Neuronal stem cell (in vitro differentiated cells): ENCODE results near the gene TMEM231.
"Not testable (repeated sequence)": the region's sequence is repeated elsewhere in the genome, so short reads cannot be mapped to it uniquely, and the experiment has no call there.

Experiments used
- DNase-seq: peaks from one replicate; pipeline ENCODE4 v3.0.0-alpha.2; 2013; ENCODE audit warnings: low spot score
- H2AFZ ChIP-seq: one replicate; pipeline ENCODE4 v1.6.1; 2013; ENCODE audit warnings: mild to moderate bottlenecking, low read length, inconsistent platforms
- H2AK5ac ChIP-seq: 2 replicates; pipeline ENCODE4 v1.6.1; 2013; ENCODE audit warnings: low read depth, mild to moderate bottlenecking, inconsistent platforms, low read length, moderate library complexity, mixed read lengths
- H2BK120ac ChIP-seq: 2 replicates; pipeline ENCODE4 v1.6.1; 2013; ENCODE audit warnings: low read depth, mild to moderate bottlenecking, inconsistent platforms, low read length, moderate library complexity, mixed read lengths
- H2BK12ac ChIP-seq: one replicate; pipeline ENCODE4 v1.6.1; 2013; ENCODE audit warnings: low read length, inconsistent platforms
- H2BK15ac ChIP-seq: 2 replicates; pipeline ENCODE4 v1.6.1; 2013; ENCODE audit warnings: mild to moderate bottlenecking, low read length, inconsistent platforms, mixed read lengths
- H2BK5ac ChIP-seq: one replicate; pipeline ENCODE4 v1.6.1; 2013; ENCODE audit warnings: inconsistent platforms, mild to moderate bottlenecking, low read length, moderate library complexity
- H3K14ac ChIP-seq: one replicate; pipeline ENCODE4 v1.6.1; 2013; ENCODE audit warnings: low read length, inconsistent platforms
- H3K18ac ChIP-seq: 2 replicates; pipeline ENCODE4 v1.6.1; 2013; ENCODE audit warnings: low read length, inconsistent platforms
- H3K23ac ChIP-seq: 2 replicates; pipeline ENCODE4 v1.6.1; 2013; ENCODE audit warnings: low read depth, mild to moderate bottlenecking, mixed read lengths, low read length, inconsistent platforms; ENCODE audit not compliant: poor library complexity
- H3K27ac ChIP-seq: replicated peaks from 3 replicates; pipeline ENCODE4 v1.5.1; 2013; ENCODE audit warnings: low read length, inconsistent platforms
- H3K27me3 ChIP-seq, 3 experiments: 2 replicates each; pipeline ENCODE4 v1.6.1; 2013; ENCODE audit warnings: low read length in 3 of 3, mild to moderate bottlenecking in 2 of 3, inconsistent platforms in 1 of 3, low read depth in 1 of 3, mixed read lengths in 1 of 3, moderate library complexity in 1 of 3; ENCODE audit not compliant: control insufficient read depth in 3 of 3, insufficient read depth in 3 of 3
- H3K36me3 ChIP-seq, 2 donors: replicated peaks in 1 of 2; 2 replicates each; pipeline ENCODE4 v1.6.1; 2013; ENCODE audit warnings: low read length in 2 of 2; ENCODE audit not compliant: control insufficient read depth in 2 of 2, insufficient read depth in 2 of 2
- H3K4ac ChIP-seq: 2 replicates; pipeline ENCODE4 v1.6.1; 2013; ENCODE audit warnings: inconsistent platforms, mild to moderate bottlenecking, low read length, moderate library complexity
- H3K4me1 ChIP-seq, 2 donors: 1 replicate in 1 of 2; 2 replicates in 1 of 2; pipeline ENCODE4 v1.6.1; 2013; ENCODE audit warnings: low read length in 2 of 2, low read depth in 1 of 2; ENCODE audit not compliant: control insufficient read depth in 2 of 2, insufficient read depth in 1 of 2
- H3K4me2 ChIP-seq: one replicate; pipeline ENCODE4 v1.6.1; 2013; ENCODE audit warnings: mild to moderate bottlenecking, low read length, inconsistent platforms; ENCODE audit not compliant: insufficient read depth, poor library complexity, severe bottlenecking
- H3K4me3 ChIP-seq, 2 donors: 2 replicates each; pipeline ENCODE4 v1.5.1; 2013; ENCODE audit warnings: low read length in 2 of 2, mild to moderate bottlenecking in 2 of 2, inconsistent platforms in 1 of 2, moderate library complexity in 1 of 2
- H3K79me1 ChIP-seq: one replicate; pipeline ENCODE4 v1.6.1; 2013; ENCODE audit warnings: low read depth, mild to moderate bottlenecking, inconsistent platforms, low read length, moderate library complexity
- H3K9ac ChIP-seq: one replicate; pipeline ENCODE4 v1.6.1; 2013; ENCODE audit warnings: mild to moderate bottlenecking, low read depth, low read length, inconsistent platforms; ENCODE audit not compliant: poor library complexity
- H3K9me3 ChIP-seq, 2 donors: replicated peaks in 1 of 2; 2 replicates each; pipeline versions ENCODE3 to v1.6.1; 2013; ENCODE audit warnings: low read length in 2 of 2, mild to moderate bottlenecking in 2 of 2, inconsistent platforms in 1 of 2, low read depth in 1 of 2, mixed read lengths in 1 of 2, moderate library complexity in 1 of 2; ENCODE audit not compliant: control insufficient read depth in 2 of 2, insufficient read depth in 1 of 2
- H4K8ac ChIP-seq: one replicate; pipeline ENCODE4 v1.6.1; 2013; ENCODE audit warnings: low read depth, mild to moderate bottlenecking, inconsistent platforms, low read length, moderate library complexity
- H4K91ac ChIP-seq: one replicate; pipeline ENCODE4 v1.6.1; 2013; ENCODE audit warnings: low read length, low read depth, mild to moderate bottlenecking, inconsistent platforms; ENCODE audit not compliant: poor library complexity
- WGBS, 2 donors: extraction: QIAGEN DNeasy Blood & Tissue Kit; methylation state at CpG; one replicate each; pipeline ENCODE4 v1.1.7; 2013; ENCODE audit warnings: missing lambda C conversion rate in 2 of 2, mixed read lengths in 1 of 2; ENCODE audit not compliant: insufficient read length in 2 of 2, insufficient replicate concordance in 1 of 2; ENCODE audit errors: extremely low coverage in 2 of 2; 5-methylcytosine and 5-hydroxymethylcytosine counted together

TMEM231 gene

DNA sequence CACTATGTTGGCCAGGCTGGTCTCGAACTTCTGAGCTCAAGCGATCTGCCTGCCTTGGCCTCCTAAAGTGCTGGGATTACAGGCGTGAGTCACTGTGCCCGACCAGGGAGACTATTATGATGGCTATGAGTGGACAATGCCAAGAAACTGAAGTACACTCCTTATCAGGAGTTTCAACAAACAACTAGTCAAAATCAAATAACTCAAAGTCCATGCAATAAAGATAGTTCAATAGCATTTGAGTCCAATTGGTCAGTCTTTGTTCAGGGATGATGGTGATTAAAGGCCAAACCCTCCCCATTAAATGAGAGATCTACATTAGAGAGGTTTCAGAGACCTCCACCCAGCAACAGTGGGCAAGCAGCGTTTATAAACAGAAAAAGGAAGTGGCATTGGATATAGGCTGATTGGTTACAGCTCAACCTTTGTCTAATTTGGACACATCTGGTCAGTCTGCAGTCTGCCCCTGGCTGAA lies 28.2 kb downstream of the TMEM231 start:
- H3K4me3 ChIP-seq: no peak overlapping the region
- H3K18ac ChIP-seq: no peak overlapping the region
- no peak for DNase-seq
- no peaks in the 10 kb centered on the region for H3K4me1 ChIP-seq
- no peak overlapping the region for H2BK15ac ChIP-seq
- H3K23ac ChIP-seq: no peak overlapping the region
- no peak overlapping the region for H3K9ac ChIP-seq
- H2BK120ac ChIP-seq: no peak overlapping the region
- H3K4me2 ChIP-seq: no peak overlapping the region
- H4K91ac ChIP-seq: no peak overlapping the region
- H2BK12ac ChIP-seq: no peak overlapping the region
- no peak overlapping the region for H3K27ac ChIP-seq
- H4K8ac ChIP-seq: no peak overlapping the region
- no peaks in the 10 kb centered on the region for H3K27me3 ChIP-seq
- no peak overlapping the region for H2BK5ac ChIP-seq
- WGBS, 2 donors: no CpG with 5 or more reads among the region's 5 CpGs
- no peaks in the 10 kb centered on the region for H3K9me3 ChIP-seq
- H3K79me1 ChIP-seq: peaks cover 6% of the 10 kb centered on the region
- no peak overlapping the region for H2AFZ ChIP-seq
- H3K36me3 ChIP-seq: no peaks in the 10 kb centered on the region
- H2AK5ac ChIP-seq: no peak overlapping the region
- no peak overlapping the region for H3K14ac ChIP-seq
- H3K4ac ChIP-seq: no peak overlapping the region

DNA sequence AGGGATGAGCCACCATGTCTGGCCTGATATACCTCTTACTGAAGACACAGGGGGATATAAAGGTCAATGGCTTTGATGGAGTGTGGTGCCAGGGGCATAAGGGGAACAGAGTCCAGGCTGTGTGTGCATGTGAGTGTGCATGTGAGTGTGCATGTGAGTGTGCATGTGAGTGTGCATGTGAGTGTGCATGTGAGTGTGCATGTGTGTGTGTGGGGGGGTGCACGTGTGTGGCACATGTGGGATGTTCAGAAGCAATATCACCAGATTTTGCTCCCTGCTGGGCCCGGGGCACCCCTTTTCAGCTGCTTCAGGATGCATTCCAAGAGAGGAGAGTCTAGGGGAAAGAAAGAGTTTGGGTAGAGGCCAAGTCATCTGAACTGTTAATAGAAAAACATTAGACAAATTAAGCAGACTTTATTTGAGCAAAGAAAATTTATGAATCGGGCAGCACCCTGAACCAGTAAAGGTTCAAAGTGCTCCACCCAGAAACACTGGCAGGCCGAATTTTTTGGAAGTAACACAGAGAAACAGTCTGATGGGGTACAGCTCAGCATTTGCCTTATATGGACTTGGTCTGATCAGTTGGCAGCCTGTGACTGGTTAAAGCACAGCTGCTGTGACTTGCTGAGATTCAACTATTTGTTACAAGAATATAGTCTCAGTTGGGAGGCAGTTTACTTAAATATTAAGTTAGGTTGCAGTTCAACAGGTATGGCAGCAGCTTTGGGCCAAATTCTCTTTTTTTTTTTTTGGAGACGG lies 29.8 kb downstream of the TMEM231 start:
- Histone ChIP-seq H2AFZ (no peak overlapping the region), H4K91ac (no peak overlapping the region), H3K23ac (no peak overlapping the region), H3K14ac (no peak overlapping the region), H3K4me1 (no peaks in the 10 kb centered on the region), H2AK5ac (no peak overlapping the region), H3K18ac (no peak overlapping the region), H3K4me3 (peak overlapping the region in 1 of 2 donors; percentile 7), H3K79me1 (peaks cover 6% of the 10 kb centered on the region), H3K36me3 (no peaks in the 10 kb centered on the region), H3K27me3 (no peaks in the 10 kb centered on the region), H4K8ac (no peak overlapping the region), H3K9ac (no peak overlapping the region), H3K4ac (no peak overlapping the region), H3K4me2 (no peak overlapping the region), H3K27ac (no peak overlapping the region), H3K9me3 (no peaks in the 10 kb centered on the region), H2BK120ac (no peak overlapping the region), H2BK5ac (no peak overlapping the region), H2BK12ac (no peak overlapping the region), H2BK15ac (no peak overlapping the region)
- DNase-seq: no peak
- no CpG with 5 or more reads among the region's 5 CpGs for WGBS, 2 donors

- Histone ChIP-seq H3K4me2 (no peak overlapping the region), H3K4ac (no peak overlapping the region), H4K8ac (no peak overlapping the region), H4K91ac (no peak overlapping the region), H3K27ac (no peak overlapping the region), H2AFZ (no peak overlapping the region), H2BK12ac (no peak overlapping the region), H3K14ac (no peak overlapping the region), H3K27me3 (no peaks in the 10 kb centered on the region), H2BK5ac (no peak overlapping the region), H3K23ac (no peak overlapping the region), H3K9ac (no peak overlapping the region), H3K79me1 (no peaks in the 10 kb centered on the region), H3K4me3 (no peak overlapping the region), H3K36me3 (no peaks in the 10 kb centered on the region), H2BK120ac (no peak overlapping the region), H2AK5ac (no peak overlapping the region), H3K18ac (no peak overlapping the region), H3K4me1 (peaks cover 0 to 2% of the 10 kb centered on the region in 2 donors), H3K9me3 (no peaks in the 10 kb centered on the region), H2BK15ac (no peak overlapping the region)
- no peak for DNase-seq
- WGBS, 2 donors: no CpG with 5 or more reads among the region's 6 CpGs
These were observed 36.9 kb downstream of the TMEM231 start for GRCh38 chr16:75519175-75519574.

DNA sequence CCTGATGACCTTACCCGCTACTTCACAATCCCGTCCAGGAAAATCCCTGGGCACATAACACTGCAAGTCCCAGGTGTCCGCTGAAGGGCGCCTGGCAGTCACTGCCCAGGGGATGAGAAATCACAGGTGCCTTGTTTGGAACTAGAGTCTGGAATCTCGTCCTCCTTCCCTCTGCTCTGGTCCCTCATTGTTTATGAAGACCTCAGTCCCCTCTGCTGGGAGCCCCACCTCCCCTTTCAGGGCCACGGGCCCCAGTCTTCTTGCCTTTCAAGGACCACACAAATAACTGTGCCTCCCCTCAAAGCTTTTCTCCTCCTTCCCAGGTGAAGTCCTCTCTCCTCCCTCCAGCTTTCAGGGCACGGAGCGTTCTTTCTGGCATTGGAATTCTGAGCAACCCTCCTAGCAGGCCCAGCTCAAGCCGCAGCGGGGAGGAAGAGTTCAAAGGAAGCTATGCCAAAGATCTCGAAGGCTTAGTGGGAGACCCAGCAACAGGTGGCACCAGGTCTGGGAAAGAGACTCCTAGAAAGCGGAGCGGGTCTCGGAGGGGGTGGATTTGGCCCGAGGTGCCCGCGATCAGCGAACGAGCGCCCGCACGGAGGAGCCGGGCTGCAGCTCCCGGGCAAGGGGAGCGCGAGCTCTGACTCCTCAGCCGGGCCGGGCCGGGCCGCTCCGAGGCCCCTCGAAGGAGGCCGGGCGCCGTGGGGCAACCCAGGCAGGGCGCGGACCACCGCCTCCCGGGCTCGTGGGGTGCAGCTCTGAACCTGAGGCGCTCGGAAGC lies 39.7 kb downstream of the TMEM231 start:
- Histone ChIP-seq H2AK5ac (peak overlapping the region; percentile 74), H3K23ac (peak overlapping the region; percentile 89), H2BK15ac (peak overlapping the region; percentile 49), H3K4me3 (peak overlapping the region; percentile 87 to 92), H2BK5ac (peak overlapping the region; percentile 67), H3K18ac (peak overlapping the region; percentile 100), H2AFZ (peak overlapping the region; percentile 100), H3K9ac (peak overlapping the region; percentile 97), H3K4ac (peak overlapping the region; percentile 67), H3K4me2 (peak overlapping the region; percentile 98), H3K14ac (peak overlapping the region; percentile 91)
- H2BK12ac ChIP-seq, H3K27me3 ChIP-seq, H3K9me3 ChIP-seq, H3K36me3 ChIP-seq, H3K79me1 ChIP-seq, H3K4me1 ChIP-seq, H4K91ac ChIP-seq, H2BK120ac ChIP-seq, H3K27ac ChIP-seq, H4K8ac ChIP-seq: not testable (repeated sequence)
- DNase-seq: peak; percentile 42
- WGBS, 2 donors: no CpG with 5 or more reads among the region's 42 CpGs
